G401.6 (cell line): Measurements from ENCODE around the gene EIF2B4.
A peak's percentile ranks its signal among the peaks of the same experiment; 100 is the strongest.

ENCODE experiments used
- FAIRE-seq: peaks from 2 replicates; lab custom pipeline; 2012; peaks lifted over from hg19 to GRCh38; lab: Jason Lieb, UNC

Gene EIF2B4

DNA sequence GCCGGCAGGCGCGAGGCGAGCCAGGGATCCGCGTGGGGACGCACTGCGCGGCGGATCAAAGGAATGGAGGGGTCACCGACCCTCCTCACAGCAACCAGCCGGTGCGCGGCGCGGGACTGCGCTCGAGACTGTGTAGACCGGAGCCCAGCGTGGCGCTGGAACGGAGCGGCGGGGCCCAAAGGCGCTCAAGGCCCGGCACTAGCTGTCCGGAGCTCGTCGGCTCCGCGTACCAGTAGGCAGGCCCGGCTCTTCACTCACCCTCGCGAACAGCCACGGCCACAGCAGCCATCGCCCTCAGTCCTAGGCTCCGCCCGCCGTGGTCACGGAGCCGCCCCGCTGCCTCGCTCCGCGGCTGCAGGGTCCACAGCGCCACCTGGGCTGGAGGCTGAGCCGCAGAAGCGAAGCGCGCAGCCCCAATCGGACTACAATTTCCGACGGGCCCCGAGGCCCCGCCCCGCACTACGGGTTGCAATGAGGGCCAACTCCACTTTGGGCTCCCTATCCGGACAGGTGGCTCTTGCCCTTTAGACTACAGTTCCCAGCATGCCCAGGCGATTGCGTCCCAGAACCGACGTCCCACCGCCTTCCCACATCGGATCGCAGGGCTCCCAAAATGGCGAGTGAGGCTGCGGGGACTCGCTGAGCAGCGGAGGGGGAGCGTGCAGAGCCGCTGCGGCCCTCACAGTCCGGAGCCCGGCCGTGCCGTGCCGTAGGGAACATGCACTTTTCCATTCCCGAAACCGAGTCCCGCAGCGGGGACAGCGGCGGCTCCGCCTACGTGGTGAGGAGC is at the start of gene EIF2B4, which contains the start of gene SNX17:
Gene EIF2B4 (minus strand): TSS at position 313 of the 790 bp plus-strand sequence. CDS start 24 bp downstream, at position 289.
Gene SNX17 (plus strand): TSS at position 591 of the 790 bp plus-strand sequence. CDS start 128 bp downstream, at position 719.
- FAIRE-seq: peak; percentile 94

DNA sequence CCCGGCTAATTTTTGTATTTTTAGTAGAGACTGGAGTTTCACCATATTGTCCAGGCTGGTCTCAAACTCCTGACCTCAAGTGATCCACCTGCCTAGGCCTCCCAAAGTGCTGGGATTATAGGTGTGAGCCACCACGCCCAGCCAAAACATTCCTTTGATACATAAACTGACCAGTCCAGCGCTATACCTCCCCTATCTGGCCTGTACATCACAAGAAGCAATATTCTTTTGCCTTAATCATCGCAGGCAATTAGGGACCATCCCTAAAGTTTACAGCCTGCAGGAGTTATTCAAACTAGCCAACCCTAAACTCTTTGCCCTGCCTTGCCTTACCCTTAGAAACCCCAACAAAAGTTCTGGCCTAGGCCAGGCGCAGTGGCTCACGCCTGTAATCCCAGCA is 46.0 kb upstream of the EIF2B4 start:
- no peak for FAIRE-seq

- FAIRE-seq: no peak
Observed at GRCh38 chr2:27412419-27413152, 42.4 kb upstream of the EIF2B4 start.

DNA sequence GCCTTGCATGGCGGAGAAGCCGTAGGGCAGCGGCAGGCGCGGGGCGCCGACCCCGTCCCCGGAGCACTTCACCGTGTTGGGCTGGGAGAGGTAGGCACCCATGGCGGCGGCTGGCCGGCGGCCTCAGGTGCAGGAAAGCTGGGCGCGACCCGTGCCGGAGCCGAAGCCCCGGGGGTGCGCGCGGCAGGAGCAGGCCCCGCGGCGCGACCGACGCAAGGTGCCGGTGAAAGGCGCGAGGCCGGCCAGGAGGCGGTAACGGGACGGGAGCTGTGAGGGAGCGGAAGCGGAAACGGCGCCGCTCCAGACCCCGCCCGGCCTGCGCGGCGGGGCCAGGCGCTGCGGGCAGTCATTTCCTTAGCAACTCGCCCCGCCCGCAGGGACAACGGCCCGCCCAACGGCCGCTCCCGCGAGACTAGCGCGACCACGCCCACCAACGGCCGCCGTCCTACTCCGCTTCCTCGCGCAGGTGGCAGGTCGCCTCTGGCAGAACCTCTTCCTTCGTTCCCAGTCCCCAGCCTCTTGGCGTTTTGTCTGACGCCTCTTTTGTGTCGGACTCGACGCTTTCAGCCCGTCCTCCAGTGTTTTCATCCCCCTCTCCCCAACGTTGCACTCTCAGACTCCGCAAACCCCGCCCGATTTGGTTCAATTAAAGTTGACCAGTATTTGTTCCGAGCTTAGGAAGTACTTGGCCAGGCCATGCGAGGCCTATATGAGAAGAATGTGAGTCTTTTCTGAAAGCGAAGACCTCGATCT is 39.4 kb upstream of the EIF2B4 start, which contains the start of gene PPM1G:
Gene PPM1G (minus strand): TSS at position 271 of the 753 bp plus-strand sequence. CDS start 169 bp downstream, at position 102.
- peak; percentile 50 for FAIRE-seq

- no peak for FAIRE-seq
Observed at GRCh38 chr2:27408601-27409320, 38.6 kb upstream of the EIF2B4 start.

GRCh38 chr2:27407798-27408491 is 37.8 kb upstream of the EIF2B4 start:
- FAIRE-seq: peak; percentile 91

- FAIRE-seq: no peak
Observed at GRCh38 chr2:27400348-27401135, 30.4 kb upstream of the EIF2B4 start.

DNA sequence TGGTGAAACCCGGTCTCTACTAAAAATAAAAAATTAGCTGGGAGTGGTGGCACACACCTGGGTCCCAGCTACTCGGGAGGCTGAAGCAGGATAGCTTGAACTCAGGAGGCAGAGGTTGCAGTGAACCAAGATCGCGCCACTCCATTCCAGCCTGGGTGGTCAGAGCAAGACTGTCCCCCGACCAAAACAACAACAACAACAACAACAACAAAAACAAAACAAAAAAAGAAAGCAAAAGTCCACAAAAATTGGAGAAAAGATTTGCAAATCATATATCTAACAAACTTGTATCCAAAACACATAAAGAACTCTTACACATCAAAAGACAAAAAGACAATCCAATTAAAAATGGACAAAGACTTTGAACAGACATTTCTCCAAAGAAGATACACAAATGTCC is 28.8 kb upstream of the EIF2B4 start:
- no peak for FAIRE-seq

GRCh38 chr2:27393225-27393624 is 23.1 kb upstream of the EIF2B4 start:
- no peak for FAIRE-seq

DNA sequence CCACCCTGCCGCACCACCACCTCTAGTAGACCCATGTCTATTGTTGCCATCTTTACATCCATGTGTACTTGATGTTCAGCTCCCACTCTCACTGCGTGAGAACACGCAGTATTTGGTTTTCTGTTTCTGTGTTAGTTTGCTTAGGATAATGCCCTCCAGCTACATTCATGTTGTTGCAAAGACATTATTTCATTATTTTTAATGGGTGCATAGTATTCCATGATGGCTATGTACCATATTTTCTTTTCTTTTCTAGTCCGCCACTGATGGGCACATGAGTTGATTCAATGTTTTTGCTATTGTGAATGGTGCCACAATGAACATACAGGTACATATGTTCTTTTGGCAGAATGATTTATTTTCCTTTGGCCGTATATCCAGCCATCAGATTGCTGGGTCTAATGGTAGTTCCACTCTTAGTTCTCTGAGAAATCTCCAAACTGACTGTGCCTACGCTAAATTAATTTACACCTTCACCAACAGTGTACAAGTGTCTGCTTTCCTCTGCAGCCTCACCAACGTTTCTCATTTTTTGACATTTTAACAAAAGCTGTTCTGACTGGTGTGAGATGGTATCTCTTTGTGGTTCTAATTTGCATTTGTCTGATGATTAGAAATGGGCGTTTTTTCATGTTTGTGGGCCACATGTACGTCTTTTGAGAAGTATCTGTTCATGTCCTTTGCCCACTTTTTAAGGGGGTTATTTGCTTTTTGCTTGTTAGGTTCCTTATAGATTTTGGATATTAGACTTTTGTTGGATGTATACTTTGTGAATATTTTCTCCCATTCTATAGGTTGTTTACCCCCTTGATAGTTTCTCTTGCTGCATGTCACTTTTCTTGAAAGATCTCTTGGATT is 20.9 kb upstream of the EIF2B4 start:
- no peak for FAIRE-seq

- FAIRE-seq: no peak
Observed at GRCh38 chr2:27381577-27382181, 11.5 kb upstream of the EIF2B4 start.

GRCh38 chr2:27380626-27381545 is 10.7 kb upstream of the EIF2B4 start, which contains the start of gene ZNF513:
TSS of gene ZNF513 (minus strand) at chr2:27380734. CDS start at chr2:27380526, 208 bp downstream.
- FAIRE-seq: peak; percentile 93

- no peak for FAIRE-seq
Observed at GRCh38 chr2:27379836-27380625, 9.9 kb upstream of the EIF2B4 start.

- FAIRE-seq: no peak
Observed at GRCh38 chr2:27379383-27379835, 9.3 kb upstream of the EIF2B4 start.

DNA sequence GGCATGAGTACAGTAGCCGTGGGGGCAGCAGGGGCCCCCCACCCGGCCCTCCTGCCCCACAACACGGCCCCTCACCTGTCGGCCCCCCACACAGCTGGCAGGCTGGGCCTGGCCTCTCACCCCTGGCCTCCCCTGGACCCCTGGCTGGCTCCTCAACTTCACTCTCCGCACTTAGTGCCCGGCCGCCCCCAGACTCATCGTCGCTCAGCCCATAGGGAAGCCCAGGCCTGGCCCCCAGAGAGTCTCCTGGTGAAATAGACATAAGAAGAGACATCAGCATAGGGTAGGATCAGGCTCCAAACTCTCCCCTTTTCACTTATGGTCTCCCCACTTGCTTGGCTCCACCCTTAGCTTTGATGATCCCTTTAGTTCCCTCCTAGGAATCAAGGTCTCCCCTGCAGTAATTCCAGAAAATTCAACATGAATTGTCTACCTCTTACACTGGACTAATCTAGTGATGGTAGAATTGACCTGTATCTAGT is 8.7 kb upstream of the EIF2B4 start:
- no peak for FAIRE-seq

DNA sequence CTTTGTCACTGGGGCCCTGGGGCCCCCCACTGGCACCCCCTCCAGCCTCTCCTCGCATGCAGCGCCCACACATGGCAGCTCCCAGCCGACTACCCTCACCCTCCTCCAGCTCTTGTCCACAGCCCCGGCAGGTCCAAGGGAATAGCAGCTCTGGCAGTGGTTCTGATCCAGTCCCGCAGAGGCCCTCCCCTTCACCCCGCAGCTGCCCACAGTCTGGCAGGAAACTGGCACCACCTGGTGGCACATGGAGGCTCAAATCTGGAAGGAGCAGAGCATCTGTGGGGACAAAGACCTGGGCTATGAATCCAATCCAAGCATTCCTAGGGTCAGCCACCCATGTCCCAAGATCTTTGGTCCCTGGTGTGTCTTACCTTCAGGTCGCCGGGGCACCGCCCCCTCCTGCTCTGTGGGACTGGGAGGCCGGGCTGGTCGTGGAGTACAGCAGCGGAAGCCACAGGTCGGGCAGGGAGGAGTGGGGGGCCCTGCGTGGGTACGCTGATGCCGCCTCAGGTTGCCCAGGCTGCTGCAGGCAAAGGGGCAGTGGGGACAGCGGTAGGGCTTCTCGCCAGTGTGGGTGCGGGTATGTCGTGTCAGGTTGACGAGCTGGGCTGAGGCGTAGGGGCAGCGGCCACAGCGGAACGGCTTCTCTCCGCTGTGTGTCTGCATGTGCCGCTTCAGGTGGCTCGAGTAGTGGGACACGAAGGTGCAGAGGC is 8.1 kb upstream of the EIF2B4 start:
- no peak for FAIRE-seq
